HG03159 (cell line): ENCODE measurements around the gene AHCY.
A peak's percentile ranks its signal among the peaks of the same experiment; 100 is the strongest.
"Not testable (repeated sequence)": the region's sequence is repeated elsewhere in the genome, so short reads cannot be mapped to it uniquely, and the experiment has no call there.

Experiments
- ATAC-seq: cut with Tn5 transposase; IDR thresholded peaks from one replicate; pipeline ENCODE4 v1.9.1; 2021; ENCODE audit warnings: mild to moderate bottlenecking, moderate library complexity; ENCODE audit not compliant: unreplicated experiment

The AHCY gene

GRCh38 chr20:34302723-34303533, at the start of gene AHCY:
TSS of gene AHCY (minus strand) at chr20:34303355. CDS start at chr20:34303270, 85 bp downstream.
- ATAC-seq = peak; percentile 87

GRCh38 chr20:34350095-34350494, 46.9 kb upstream of the AHCY start:
- ATAC-seq = no peak

- no peak for ATAC-seq
These were observed 44.4 kb upstream of the AHCY start for GRCh38 chr20:34347571-34347970.

GRCh38 chr20:34346533-34346865, 43.3 kb upstream of the AHCY start:
- not testable (repeated sequence) for ATAC-seq

- ATAC-seq = not testable (repeated sequence)
These were observed 42.8 kb upstream of the AHCY start for GRCh38 chr20:34345839-34346532.

- ATAC-seq = no peak
These were observed 42.2 kb upstream of the AHCY start for GRCh38 chr20:34345402-34345736.

- no peak for ATAC-seq
These were observed 41.1 kb upstream of the AHCY start for GRCh38 chr20:34344238-34344637.

GRCh38 chr20:34343458-34344211, 40.5 kb upstream of the AHCY start:
- no peak for ATAC-seq

GRCh38 chr20:34341199-34341598, 38.0 kb upstream of the AHCY start:
- ATAC-seq = not testable (repeated sequence)

- ATAC-seq = not testable (repeated sequence)
These were observed 37.6 kb upstream of the AHCY start for GRCh38 chr20:34340726-34341125.

GRCh38 chr20:34337982-34338726, 35.0 kb upstream of the AHCY start:
- ATAC-seq = no peak

GRCh38 chr20:34337544-34337943, 34.4 kb upstream of the AHCY start:
- ATAC-seq = no peak

- ATAC-seq = no peak
These were observed 31.7 kb upstream of the AHCY start for GRCh38 chr20:34334654-34335407.

- ATAC-seq = no peak
These were observed 30.6 kb upstream of the AHCY start for GRCh38 chr20:34333786-34334185.

GRCh38 chr20:34332262-34332920, 29.2 kb upstream of the AHCY start:
- ATAC-seq = no peak

GRCh38 chr20:34331838-34332237, 28.7 kb upstream of the AHCY start:
- no peak for ATAC-seq

- not testable (repeated sequence) for ATAC-seq
These were observed 27.8 kb upstream of the AHCY start for GRCh38 chr20:34330861-34331544.

GRCh38 chr20:34328928-34329677, 25.9 kb upstream of the AHCY start:
- no peak for ATAC-seq
